Fibroblast of skin of left quadriceps (primary cell): ENCODE measurements around the gene GPC2.

Source experiments
- DNase-seq, 2 experiments: peaks; one replicate each; pipeline ENCODE4 v3.0.0-alpha.2; 2013; ENCODE audit warnings: low read depth in 2 of 2

The GPC2 gene

DNA sequence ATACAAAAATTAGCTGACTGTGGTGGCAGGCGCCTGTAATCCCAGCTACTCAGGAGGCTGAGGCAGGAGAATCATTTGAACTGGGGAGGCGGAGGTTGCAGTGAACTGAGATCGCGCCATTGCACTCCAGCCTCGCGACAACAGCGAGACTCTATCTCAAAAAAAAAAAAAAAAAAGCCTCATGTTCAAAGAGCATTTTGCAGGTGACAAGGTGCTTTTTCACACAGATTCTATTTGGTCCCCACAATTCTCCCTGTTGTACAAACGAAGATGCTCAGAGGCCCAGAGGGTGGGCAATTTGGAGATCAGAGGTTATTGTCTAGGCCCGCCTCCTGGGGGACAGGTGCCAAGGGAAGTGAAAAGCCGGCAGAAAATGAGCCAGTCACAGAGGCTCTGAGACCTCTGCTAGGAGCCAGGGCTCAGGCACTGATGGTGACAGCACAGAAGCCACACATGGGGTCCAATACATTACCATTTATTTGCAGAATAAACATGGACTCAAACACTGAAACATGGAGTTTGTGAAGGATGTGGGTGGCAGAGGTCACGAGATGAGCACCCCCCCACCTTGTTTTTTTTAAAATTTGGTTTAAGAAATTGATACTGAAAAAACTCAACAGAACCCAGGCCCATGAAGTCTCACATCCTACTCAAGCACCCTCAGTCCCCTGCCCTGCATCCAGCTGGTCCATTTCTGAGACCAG, 7.9 kb downstream of the GPC2 start:
- no peak for DNase-seq

DNA sequence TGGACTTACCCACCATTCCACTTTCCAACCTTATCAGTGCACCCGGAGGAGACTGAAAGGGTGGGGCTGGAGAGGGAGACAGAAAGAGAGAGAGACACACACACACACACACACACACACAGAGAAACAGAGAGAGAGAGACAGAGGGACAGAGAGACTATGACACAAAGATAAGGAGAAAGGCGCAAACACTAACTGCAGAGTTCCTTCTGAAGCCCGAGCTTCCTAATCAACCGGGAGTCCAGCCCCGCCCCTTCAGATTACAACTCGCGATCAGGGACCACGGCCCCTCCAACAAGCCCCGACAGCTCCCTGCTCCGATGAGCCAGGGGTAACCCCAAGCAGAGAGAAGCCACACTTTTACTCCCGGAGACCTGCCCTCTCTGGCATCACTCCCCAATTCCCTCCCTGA, 9.3 kb downstream of the GPC2 start:
- no peak for DNase-seq

DNA sequence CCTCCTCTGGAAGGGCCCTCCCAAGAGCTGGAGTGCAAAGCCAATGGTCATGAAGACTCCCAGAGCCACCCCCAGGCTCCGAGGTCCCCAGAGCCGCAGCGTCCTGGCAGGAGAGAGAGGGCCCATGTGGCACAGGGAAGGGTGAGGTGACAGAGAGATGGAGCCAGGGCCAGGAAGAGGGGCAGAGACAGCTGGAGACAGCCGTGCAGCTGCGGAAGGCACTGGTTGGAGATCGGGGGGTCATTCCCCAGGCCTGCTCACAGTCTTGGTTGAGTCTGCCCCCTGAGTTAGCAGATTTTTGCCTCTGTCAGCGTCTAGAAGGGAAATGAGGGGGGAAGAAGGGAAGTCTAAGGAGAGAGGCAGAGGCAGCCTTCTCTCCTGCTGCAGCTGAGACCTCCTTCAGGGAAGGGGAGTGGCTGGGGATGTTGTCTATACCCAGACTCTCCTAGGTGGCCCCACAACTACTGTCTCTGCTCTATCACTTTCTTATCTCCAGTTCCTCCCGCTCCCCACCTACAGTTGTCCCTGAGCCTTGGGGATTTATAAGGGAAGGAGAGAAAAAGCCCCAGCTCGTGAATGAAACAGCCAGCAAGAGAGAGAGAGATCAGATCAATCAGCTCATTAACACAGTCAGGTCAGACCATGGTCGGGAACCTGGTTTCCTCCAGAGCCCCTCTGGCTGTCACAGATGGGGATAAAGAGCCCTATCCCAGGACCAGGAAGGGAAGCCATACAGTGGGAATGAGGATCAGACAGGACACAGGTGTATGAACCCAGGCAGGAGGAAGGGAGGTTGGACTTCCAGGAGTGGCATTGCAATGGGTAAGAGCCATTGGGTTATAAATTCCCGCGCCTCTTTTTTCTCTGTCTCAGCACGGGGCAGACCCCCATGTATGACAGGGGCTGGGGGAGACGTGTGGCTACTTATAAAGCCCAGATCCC, 9.9 kb downstream of the GPC2 start:
- DNase-seq: no peak

DNA sequence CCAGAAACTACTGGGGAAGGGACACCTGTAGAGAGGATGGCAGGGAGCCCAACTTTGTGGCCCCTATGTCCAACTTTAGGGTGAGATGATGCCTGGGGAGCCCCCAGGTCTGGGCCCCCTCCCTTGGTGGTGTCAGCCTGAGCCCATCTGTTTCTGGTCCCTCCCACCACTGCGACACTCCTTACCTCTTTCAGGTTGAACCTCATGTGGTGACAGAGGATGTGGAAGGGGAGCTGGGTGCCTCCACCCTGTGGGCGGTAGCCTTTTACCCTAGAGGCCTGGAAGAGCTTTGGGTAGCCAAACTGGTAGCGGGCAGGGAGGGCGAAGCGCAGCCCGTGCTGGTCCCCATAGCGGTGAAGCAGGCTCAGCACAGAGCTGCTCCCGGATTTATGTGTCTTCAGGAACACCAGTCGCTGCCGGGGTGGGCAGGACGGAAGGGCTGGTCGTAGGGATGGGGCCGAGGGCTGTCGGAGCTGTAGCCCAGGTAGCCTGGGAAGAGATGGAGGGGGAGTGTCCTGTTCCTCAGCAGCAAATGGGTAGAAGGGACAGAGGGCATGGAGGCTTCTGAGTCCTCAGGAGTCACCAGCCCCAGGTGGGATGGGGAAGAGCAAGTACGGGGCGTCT, 10.8 kb downstream of the GPC2 start:
- DNase-seq: no peak

DNA sequence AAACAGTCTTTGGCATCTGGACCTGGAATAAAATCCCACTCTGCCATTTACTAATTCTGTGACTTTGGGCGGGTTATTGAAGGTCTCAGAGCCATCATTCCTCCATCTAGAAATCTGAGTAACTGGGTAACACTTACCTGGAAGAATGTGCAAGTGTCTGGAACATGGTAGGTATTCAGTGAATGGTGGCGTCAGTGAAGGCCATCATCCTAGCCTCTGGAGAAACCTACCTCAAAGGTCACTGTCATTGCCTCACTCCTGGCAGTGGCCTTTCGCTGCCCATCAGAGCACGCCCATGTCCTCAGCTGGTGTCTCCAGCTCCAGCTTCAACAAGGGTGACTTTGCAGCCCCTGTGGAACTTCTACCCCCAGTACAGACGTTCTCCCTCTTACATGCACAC, 13.3 kb downstream of the GPC2 start:
- no peak for DNase-seq

DNA sequence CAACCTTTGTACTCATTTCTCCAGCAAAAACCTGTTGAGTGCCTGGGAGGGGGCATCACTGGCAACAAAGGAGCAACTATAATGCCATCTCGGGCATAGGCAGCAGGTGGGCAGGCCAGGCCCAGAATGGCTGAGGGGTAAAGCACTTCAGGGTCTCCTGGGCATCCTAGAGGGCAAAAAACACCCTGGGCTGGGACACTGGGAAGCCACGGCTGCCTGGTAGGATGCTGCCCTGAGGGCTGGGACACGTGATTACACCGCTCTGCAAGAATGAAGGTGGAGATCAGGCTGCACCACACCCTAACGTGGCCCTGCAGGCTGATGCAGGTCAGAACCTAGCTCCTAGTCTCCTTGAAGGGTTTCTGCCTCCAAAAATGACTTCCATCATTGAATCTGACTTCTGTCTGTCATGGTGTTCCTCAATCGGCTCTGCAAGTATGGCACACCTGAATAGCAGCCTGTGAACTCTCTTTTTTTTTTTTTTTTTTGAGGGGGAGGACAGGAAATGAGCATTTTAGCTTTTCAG, 14.1 kb downstream of the GPC2 start:
- no peak for DNase-seq

DNA sequence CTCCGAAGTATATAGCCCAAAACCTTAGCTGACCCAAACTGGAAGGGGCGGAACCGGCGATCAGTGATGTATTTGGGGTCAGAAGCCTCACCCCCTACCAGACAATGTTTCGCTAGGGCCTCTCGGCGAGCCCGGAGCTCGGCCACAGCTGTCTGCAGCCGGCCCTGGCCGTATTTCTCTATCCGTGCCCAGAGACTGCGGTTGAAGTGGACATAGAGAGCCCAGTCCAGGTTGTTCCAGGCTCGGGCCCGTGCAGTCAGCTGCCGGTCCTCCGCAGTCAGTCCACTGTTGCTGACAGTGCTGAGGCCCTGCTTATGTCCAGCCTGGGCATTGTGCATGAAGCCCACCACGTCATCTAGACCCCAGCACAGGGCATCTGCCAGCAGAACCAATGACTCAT, 17.1 kb downstream of the GPC2 start:
- no peak for DNase-seq

DNA sequence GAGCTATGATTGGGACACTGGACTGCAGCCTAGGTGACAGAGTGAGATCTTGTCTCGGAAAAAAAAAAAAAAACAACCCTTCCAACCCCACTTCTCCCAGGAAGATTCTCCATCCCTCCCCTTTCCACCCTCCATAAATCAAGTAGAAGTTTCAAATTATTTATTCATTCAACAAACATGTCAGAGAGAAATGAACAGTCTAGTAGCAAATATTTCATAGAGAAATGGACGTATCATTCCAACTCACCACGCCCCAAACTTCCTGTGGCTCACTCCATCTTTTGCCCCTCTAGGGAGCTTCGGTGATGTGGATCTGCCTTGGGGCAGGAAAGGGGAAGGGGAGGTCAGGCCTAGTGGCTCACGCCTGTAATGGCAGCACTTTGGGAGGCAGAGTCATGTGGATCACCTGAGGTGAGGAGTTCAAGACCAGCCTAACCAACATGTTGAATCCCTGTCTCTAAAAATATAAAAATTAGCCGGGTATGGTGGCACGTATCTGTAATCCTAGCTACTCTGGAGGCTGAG, 18.0 kb downstream of the GPC2 start:
- DNase-seq: no peak

DNA sequence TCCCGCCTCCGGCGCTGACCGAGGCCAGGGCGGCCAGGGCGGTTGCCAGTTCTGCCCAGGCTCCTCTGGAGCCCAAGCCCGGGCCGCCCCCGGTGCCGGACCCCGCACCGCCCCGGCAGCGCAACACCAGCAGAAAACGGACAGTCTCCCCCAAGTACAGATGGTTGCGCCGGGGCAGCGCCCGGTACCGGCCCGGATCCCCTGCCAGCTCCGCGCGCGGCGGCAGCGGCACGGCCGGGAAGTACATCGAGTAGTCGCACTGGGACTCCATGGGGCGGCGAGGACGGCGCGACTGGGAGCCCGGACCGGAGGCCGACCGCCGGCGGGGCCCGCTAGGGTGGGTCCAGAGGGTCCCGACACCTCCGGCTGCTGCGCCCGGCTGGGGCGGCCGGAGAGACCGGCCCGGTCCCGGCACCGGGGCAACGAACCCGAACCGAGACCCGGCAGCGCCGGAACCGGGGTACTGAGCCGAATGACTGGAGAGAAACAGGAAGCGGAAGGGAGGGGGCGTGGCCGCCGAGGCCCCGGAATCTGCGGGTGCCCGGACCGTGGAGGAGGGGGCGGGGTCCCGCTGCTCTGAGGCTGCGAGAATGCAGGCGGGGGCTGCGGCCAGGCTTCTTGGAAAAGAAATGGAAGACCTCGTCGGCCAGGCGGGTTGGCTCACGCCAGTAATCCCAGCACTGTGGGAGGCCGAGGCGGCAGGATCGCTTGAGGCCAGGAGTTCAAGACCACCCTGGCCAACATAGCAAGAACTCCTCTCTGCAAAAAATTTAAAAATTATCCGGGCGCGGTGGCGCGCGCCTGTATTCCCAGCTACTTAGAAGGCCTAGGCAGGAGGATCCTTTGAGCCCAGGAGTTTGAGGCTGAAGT, 18.7 kb downstream of the GPC2 start, which contains the start of gene TRAPPC14:
Gene TRAPPC14, minus strand, starts transcription at position 495 of the 870 bp plus-strand sequence. Its CDS starts 224 bp downstream, at position 271.
- peak; percentile 49 to 57 for DNase-seq

DNA sequence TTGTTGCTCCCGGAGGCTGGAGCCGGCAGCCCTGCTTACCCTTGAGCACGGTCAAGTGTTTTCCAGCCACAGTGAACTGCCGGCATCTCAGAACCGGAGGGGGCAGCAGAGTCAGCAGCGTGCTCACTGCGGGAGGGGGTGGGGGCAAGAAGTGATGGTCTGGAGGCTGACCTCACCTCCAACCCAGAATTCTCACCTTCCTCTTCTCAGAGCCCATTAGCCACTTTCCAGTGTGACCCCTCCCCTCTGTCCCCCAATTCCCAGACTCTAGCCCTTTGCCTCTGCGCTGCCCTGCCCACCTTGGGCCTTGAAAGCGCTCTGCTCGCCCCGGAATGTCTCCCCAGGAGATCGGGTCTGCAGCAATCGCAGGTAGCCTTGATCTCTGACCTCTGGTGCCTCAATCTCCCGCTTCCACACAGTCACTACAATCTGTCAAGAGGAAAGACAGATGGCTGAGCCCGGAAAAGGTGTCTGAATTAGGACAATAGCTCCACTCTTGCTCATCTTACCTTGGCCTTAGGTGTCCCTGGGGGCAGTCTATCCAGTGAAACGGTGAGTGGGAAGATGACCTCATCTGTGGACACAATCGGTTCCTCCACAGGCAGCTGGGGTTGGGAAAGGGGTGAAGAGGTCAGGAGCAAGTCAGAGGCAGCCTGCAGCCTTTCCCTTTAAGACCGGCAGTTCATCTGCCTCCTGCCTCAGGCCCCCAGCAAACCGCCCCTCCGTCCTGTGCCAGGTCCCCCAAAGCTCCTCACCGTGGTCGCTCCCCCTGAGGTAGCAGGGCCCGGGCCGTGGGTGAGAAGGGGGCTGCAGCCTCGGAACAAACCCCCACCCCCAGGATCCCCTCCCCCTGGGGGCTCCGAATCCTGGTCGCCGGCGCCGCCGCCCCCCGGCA, 19.6 kb downstream of the GPC2 start:
- no peak for DNase-seq

DNA sequence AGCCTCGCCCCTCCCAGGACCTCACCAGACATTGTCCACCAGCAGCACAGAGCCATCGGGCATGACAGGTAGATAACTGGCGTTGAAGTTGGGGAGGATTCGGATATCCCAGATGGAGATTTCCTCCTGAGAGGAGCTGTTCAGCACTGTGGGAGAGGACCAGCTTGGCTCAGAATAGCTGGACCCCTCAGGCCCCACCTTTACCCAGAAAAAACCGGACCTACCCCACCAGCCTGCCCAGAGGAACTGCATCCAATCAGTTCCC, 20.2 kb downstream of the GPC2 start:
- no peak for DNase-seq

DNA sequence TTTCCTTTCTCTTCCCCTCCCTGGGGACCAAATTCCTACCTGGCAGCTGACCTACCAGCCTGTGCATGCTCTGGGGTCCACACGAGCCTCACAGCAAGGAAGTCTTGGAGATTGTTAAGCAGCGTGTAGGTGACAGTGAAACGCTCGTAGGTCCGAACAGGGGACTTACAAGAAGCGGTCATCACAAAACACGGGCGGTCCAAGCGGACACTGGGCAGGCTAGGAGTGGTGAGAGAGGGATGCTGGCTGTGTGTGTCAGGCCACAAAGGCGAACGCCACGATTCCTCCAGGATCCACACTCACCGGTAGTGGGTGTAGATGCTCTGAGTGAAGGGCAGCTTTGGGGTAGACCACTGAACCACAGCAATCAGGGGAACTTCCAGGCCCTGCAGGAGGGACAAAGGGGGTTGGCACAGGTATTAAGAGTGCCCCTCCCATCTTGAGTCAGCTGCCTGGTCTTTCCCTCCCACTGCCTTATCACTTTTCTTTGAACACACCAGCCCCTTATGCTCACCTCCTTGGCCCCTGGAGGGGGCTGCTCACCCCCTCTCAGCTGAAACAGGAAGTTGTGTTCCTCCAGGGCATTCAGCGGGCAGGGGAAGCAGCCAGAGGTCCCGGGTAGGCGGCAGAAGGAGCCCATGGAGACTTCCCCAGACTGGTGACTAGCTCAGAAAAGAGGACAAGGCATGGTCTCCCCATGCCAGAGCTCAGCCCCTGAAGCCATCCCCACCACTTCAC, 20.7 kb downstream of the GPC2 start:
- no peak for DNase-seq

DNA sequence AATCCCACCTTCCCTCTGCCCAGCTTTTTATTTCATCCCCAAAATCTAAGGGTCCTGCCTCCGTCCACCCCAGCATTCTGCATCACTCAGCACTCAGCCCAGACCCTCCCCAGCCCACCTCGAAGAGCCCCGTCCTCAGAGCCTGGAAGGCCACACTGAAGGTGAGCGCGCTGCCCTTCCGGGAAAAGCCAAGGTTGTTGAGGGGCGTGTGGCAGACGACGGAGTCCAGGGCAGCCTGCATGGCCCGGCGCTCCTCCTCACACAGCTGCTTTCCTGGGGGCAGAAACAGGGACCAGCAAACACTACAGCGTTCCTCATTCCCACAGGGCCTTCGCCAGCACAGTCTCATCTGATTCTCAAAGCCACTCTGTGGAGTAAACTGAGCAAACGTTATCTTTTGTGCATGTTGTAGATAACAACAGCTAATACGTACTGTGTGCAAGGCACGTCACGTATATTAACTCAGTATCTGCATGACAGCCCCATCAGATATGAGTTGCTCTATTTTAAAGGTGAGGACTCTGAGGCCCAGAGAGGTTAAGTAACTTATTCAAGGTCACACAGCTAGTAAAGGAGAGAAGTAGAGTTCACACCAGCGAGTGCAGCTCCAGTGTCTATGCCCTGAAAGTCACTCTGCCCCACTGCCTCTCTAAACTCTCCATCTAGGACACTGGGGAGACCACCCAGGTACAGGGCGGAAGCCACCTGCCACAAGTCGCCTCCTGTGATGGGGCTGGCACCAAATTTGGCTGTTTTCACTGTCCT, 21.4 kb downstream of the GPC2 start:
- DNase-seq: no peak

DNA sequence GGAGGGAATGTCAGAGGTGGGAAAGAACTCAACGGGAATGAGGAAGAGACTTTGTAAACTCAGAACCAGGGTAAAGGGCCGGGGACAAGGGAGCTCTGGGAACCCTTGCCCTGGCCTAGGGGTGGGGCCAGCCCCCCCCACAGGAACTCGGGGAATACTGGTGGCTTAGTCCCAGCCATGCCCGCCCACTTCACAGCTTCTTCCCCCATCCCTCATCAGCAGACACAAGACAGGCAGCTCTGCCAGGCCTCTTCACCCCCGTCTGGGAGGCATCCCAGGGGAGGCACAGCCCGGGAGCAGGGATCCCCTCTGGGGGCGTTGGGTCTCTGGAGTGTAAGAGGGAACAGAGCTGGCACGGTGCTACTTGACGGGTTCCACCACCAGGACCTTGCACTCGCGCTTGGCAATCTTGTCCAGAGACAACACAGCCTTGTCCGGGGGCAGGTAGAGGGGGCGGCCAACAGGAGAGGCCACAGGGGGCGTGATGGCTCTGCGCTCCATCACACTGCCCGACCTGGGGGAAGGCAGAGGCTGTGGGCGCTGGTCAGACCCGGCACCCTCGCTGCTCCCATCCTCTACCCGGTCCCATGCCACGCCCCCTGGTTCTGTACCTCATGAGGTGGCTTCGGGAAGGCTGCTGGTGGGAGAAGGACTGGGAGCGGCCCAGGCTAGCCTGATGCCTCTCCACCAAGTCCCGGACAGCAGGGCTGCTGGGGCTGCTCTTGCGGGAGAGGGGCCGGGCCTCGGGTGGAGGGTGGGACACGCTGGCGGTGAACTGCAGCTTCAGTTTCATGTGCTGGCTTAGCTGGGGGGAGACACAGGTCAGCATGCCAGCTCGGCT, 22.3 kb downstream of the GPC2 start:
- no peak for DNase-seq

DNA sequence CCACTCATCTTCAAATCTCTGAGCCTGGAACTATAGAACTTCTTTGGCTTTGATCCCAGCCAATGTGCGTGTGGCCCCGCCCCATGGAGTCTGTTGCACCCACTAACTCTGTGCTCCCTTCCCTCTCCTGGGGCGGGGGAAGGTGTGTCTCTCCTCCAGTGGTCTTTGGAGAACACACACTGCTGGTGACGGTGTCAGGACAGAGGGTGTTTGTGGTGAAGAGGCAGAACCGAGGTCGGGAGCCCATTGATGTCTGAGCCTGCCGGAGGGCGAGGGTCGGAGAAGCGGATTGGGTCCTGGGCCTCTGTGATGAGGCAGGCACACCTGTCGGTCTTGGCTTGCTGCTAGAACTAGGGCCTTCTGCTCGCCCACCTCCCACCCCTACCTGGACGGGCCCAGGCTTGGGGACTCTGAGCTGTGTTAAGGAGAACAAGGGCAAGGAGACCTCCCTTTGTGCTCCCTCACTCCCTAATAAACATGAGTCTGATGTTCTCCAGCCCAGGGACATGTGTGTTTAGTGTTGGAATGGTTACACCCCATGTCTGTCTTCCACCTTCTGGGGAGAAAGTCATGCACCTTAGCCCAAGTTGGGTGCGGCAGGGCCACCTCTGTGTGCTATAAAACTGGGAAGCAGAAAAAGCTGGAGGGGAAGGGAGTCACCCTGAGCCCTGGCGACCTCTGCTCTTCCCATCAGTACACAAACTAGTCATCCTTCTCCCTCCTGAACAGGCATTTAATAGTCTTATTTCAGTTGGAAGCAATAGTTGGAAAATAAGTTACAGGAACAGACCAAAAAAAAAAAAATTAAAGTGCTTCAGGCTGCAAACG, 23.3 kb downstream of the GPC2 start:
- DNase-seq: no peak

DNA sequence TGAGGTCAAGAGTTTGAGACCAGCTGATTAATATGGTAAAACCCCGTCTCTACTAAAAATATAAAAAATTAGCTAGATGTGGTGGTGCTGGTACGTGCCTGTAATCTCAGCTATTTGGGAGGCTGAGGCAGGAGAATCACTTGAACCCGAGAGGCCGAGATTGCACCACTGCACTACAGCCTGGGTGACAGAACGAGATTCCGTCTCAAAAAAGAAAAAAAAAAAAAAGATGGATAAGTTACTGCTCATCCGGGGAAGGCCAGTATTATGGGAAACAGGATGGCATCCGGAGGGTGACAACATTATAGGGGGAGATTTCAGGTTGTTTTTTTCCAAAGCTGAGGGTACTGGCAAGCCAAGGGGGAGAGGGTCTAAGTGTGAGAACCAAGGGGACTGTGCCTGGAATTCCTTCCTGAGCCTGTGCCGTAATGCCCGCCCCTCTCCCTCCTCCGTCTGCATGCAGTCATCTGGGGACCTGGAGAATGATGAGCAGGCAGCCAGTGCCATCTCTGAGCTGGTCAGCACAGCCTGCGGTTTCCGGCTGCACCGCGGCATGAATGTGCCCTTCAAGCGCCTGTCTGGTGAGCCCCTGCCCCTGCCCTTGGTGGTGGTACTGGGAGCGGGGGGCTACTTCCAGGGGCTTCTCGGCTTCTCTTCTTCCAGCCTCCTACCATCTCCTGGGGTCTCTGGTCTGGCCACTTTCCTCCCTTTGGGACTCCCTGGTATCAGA, 24.1 kb downstream of the GPC2 start:
- DNase-seq: no peak
